Gastrocnemius medialis (tissue), 4 donors: ENCODE measurements around the gene OXCT2. TPM values are rescaled to one million over a fixed set of nuclear protein-coding genes. Genes with fewer than 3 reads are reported as not detected.
A peak's percentile ranks its signal among the peaks of the same experiment; 100 is the strongest.
"Not testable (repeated sequence)": the region's sequence is repeated elsewhere in the genome, so short reads cannot be mapped to it uniquely, and the experiment has no call there.

Source experiments
- ATAC-seq, 2 donors: fragments of 150-250 bp; one replicate each; pipeline ENCODE4 v1.9.1; 2016
- DNase-seq, 2 donors: peaks; one replicate each; pipeline ENCODE4 v3.0.0-alpha.2; 2019
- H3K27ac ChIP-seq, 4 donors: fragments of 200-600 bp; sonication (generic); 1 replicate in 1 of 4; 2 replicates in 3 of 4; pipeline ENCODE4 v1.5.1; 2016 to 2018; ENCODE audit warnings: mild to moderate bottlenecking in 2 of 4, moderate library complexity in 1 of 4
- H3K27me3 ChIP-seq, 3 donors: fragments of 200-600 bp; sonication (generic) in 2 of 3; 1 replicate in 1 of 3; 2 replicates in 2 of 3; pipeline versions ENCODE4 v1.5.1 to v1.6.0; 2016 to 2019; ENCODE audit warnings: mild to moderate bottlenecking in 1 of 3, moderate library complexity in 1 of 3
- H3K36me3 ChIP-seq, 2 donors: fragments of 200-600 bp; sonication (generic) in 1 of 2; one replicate each; pipeline ENCODE4 v1.5.1; 2017 to 2018
- H3K4me1 ChIP-seq, 2 donors: fragments of 200-600 bp; sonication (generic) in 1 of 2; one replicate each; pipeline ENCODE4 v1.5.1; 2016 to 2017; ENCODE audit warnings: mild to moderate bottlenecking in 2 of 2
- H3K4me3 ChIP-seq, 4 donors: fragments of 200-600 bp; sonication (generic) in 3 of 4; 1 replicate in 1 of 4; 2 replicates in 3 of 4; pipeline ENCODE4 v1.5.1; 2016 to 2019; ENCODE audit warnings: mild to moderate bottlenecking in 2 of 4
- H3K9me3 ChIP-seq, 3 donors: fragments of 200-600 bp; sonication (generic) in 2 of 3; 1 replicate in 1 of 3; 2 replicates in 2 of 3; pipeline ENCODE4 v1.5.1; 2016 to 2019
- POLR2A ChIP-seq, 2 donors: fragments of 450-650 bp; IDR thresholded peaks; one replicate each; pipeline ENCODE4 v1.6.1; 2017; ENCODE audit warnings: antibody characterized with exemption in 2 of 2, mild to moderate bottlenecking in 2 of 2, moderate library complexity in 2 of 2
- in situ Hi-C, 4 donors: fragments of 200-750 bp; cut with MboI; loops; one replicate each; pipeline versions ENCODE4 v1.15.0 to v1.8.0; 2017; ENCODE audit warnings: low sequenced_read_pairs in 4 of 4
- intact Hi-C: fragments of 100-400 bp; cut with DNase I; formaldehyde crosslinking; loops from one replicate; pipeline ENCODE4 v1.15.1; 2023; ENCODE audit warnings: low total_unique reads
- total RNA-seq, 4 donors: library from RNA; depleted of rRNA; stranded (reverse); fragments of >200 nt; gene quantifications; one replicate each; pipeline versions ENCODE4 v1.1.0 to v1.2.3, GENCODE V29; 2016
- TF ChIP-seq, protein P1 (sequence below), 5 experiments: fragments of 450-650 bp in 3 of 5; fragments of 200-600 bp in 2 of 5; sonication (generic) in 2 of 5; IDR thresholded peaks in 4 of 5; conservative IDR thresholded peaks in 1 of 5; 1 replicate in 4 of 5; 2 replicates in 1 of 5; pipeline ENCODE4 v1.5.1; 2016 to 2019; ENCODE audit warnings: antibody characterized with exemption in 5 of 5, mild to moderate bottlenecking in 3 of 5, moderate library complexity in 3 of 5

Gene OXCT2
- under 1 TPM in 1 of 4 donors, not detected in 3; 0.86 TPM for total RNA-seq

GRCh38 chr1:39771022-39771532 lies at the start of gene OXCT2:
Gene OXCT2 (minus strand): TSS chr1:39771348. CDS start chr1:39771255, 93 bp downstream.
- in situ Hi-C loops, intact Hi-C loops, H3K36me3 ChIP-seq, H3K27ac ChIP-seq, ATAC-seq, H3K9me3 ChIP-seq, H3K4me1 ChIP-seq, H3K27me3 ChIP-seq, DNase-seq, H3K4me3 ChIP-seq: not testable (repeated sequence)

DNA sequence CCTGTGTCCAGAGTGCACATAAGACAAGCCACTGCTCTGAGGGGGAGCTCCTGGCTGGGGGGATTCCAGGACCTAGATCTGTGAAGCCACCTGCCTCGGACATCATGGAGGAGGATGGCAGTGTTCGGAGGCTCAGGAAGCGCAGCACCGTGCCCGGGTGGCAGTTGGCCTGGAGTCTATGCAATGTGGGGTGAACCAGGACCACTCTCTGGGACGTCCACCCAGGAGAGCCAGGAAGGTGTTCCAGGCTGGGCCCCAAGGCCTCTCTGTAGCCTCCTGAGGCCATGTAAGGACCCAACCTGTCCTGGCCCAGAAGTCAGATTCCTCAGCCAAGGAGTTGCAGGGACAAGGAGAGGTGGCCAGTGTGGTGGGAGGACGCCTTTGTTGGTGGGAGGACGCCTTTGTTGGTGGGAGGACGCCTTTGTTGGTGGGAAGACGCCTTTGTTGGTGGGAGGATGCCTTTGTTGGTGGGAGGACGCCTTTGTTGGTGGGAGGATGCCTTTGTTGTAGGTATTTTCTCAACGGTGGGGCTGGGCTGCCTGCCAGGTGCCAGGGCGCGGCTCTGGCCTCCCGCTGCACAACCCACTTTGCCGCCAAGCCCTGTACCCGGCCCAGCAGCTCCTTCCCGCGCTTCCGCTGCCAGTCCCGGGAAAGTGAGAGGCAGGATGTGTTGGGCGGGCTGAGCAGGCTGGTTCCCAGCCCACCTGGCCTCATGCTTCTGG lies 48.1 kb upstream of the OXCT2 start:
- H3K4me3 ChIP-seq, result no peak overlapping the region
- peaks cover 0 to 3% (median 0%) of the 10 kb centered on the region in 3 donors for H3K27me3 ChIP-seq
- H3K4me1 ChIP-seq, result no peaks in the 10 kb centered on the region
- H3K9me3 ChIP-seq, result no peaks in the 10 kb centered on the region
- no peaks in the 10 kb centered on the region for H3K36me3 ChIP-seq
- H3K27ac ChIP-seq, result no peak overlapping the region
- ATAC-seq (no peak), DNase-seq (no peak)
- TF ChIP-seq POLR2A (IDR thresholded peaks at IDR 0.05), result no peak
- TF ChIP-seq, protein P1, sequence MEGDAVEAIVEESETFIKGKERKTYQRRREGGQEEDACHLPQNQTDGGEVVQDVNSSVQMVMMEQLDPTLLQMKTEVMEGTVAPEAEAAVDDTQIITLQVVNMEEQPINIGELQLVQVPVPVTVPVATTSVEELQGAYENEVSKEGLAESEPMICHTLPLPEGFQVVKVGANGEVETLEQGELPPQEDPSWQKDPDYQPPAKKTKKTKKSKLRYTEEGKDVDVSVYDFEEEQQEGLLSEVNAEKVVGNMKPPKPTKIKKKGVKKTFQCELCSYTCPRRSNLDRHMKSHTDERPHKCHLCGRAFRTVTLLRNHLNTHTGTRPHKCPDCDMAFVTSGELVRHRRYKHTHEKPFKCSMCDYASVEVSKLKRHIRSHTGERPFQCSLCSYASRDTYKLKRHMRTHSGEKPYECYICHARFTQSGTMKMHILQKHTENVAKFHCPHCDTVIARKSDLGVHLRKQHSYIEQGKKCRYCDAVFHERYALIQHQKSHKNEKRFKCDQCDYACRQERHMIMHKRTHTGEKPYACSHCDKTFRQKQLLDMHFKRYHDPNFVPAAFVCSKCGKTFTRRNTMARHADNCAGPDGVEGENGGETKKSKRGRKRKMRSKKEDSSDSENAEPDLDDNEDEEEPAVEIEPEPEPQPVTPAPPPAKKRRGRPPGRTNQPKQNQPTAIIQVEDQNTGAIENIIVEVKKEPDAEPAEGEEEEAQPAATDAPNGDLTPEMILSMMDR (IDR thresholded peaks at IDR 0.05 in 4 of 5, conservative IDR thresholded peaks at IDR 0.05 in 1 of 5), result no peak
- in situ Hi-C loops (loop anchor here in 1 of 4 donors (5.0 kb wide), 1 partner anchor 213 kb away; no protein-coding TSS in a partner anchor), intact Hi-C loops (no loop called here)

- H3K27ac ChIP-seq, result no peak overlapping the region
- in situ Hi-C loops (loop anchor here in 1 of 4 donors (5.0 kb wide), 1 partner anchor 214 kb away; no protein-coding TSS in a partner anchor), intact Hi-C loops (no loop called here)
- TF ChIP-seq, protein P1 (IDR thresholded peaks at IDR 0.05 in 4 of 5, conservative IDR thresholded peaks at IDR 0.05 in 1 of 5), result no peak
- TF ChIP-seq POLR2A (IDR thresholded peaks at IDR 0.05), result no peak
- no peak overlapping the region for H3K4me3 ChIP-seq
- ATAC-seq, result no peak
- no peaks in the 10 kb centered on the region for H3K36me3 ChIP-seq
- H3K9me3 ChIP-seq, result no peaks in the 10 kb centered on the region
- DNase-seq, result no peak
- H3K27me3 ChIP-seq, result peaks cover 0 to 3% (median 0%) of the 10 kb centered on the region in 3 donors
- no peaks in the 10 kb centered on the region for H3K4me1 ChIP-seq
These were observed 47.3 kb upstream of the OXCT2 start for GRCh38 chr1:39818482-39818881.

GRCh38 chr1:39817091-39817932 lies 46.2 kb upstream of the OXCT2 start:
- not testable (repeated sequence) for H3K4me3 ChIP-seq, H3K9me3 ChIP-seq, H3K27me3 ChIP-seq, DNase-seq, H3K36me3 ChIP-seq, H3K4me1 ChIP-seq, H3K27ac ChIP-seq
- intact Hi-C loops (loop anchor here (2.0 kb wide), 1 partner anchor 215 kb away; no protein-coding TSS in a partner anchor), in situ Hi-C loops (loop anchor here in 1 of 4 donors (5.0 kb wide), 1 partner anchor 215 kb away; no protein-coding TSS in a partner anchor)
- TF ChIP-seq, protein P1 (IDR thresholded peaks at IDR 0.05 in 4 of 5, conservative IDR thresholded peaks at IDR 0.05 in 1 of 5), result peak in 1 of 5 experiments; percentile 3
- peak in 1 of 2 donors; percentile 20 for ATAC-seq
